ENCODE measurements around the gene DDX39B. TPM values are rescaled to one million over a fixed set of nuclear protein-coding genes. Genes with fewer than 3 reads are reported as not detected.

The DDX39B gene
- total RNA-seq, 1 experiment from 2014 or later, result 813 TPM

GRCh38 chr6:31498748-31499147, 43.1 kb downstream of the DDX39B start:
- Histone ChIP-seq H3K23me2 (ENCODE audit: insufficient read length, low read depth, low read length, poor library complexity, severe bottlenecking) (peaks cover 15% of the 10 kb centered on the region), H3K79me1 (ENCODE audit: insufficient read depth, low read depth, low read length, poor library complexity, severe bottlenecking) (peaks cover 3% of the 10 kb centered on the region), H3K9ac (ENCODE audit: extremely low read depth, insufficient read length, low read length) (peak overlapping the region; percentile 20), H4K20me1 (ENCODE audit: control insufficient read depth, insufficient read depth, insufficient read length) (no peaks in the 10 kb centered on the region), H3K79me2 (ENCODE audit: insufficient read depth, low read length) (no peaks in the 10 kb centered on the region; the same call in 1 of the 2 replicates), H3K56ac (ENCODE audit: insufficient read length, low read depth, low read length) (no peak overlapping the region), H3K4ac (ENCODE audit: low read depth, low read length) (no peak overlapping the region), H2BK12ac (ENCODE audit: insufficient read length, low read depth, low read length) (no peak overlapping the region), H3K14ac (ENCODE audit: insufficient read depth, low read length) (no peak overlapping the region; the same call in 1 of the 2 replicates), H2BK20ac (ENCODE audit: low read depth, low read length, poor library complexity, severe bottlenecking) (no peak overlapping the region), H2BK120ac (ENCODE audit: low read depth, low read length, poor library complexity, severe bottlenecking) (no peak overlapping the region), H3K4me1 (ENCODE audit: insufficient read depth, low read length) (peaks cover 3% of the 10 kb centered on the region; the same call in 1 of the 2 replicates), H3K27me3 (ENCODE audit: insufficient read depth, low read length) (no peaks in the 10 kb centered on the region; the same call in 1 of the 2 replicates), H2BK5ac (ENCODE audit: insufficient read length, low read length) (no peak overlapping the region), H3T11ph (ENCODE audit: low read length) (no peak overlapping the region), H2AFZ (ENCODE audit: low read length) (no peak overlapping the region), H3K18ac (ENCODE audit: insufficient read length, low read depth, low read length) (no peak overlapping the region), H3K9me3 (ENCODE audit: control insufficient read depth, low read depth, low read length) (no peaks in the 10 kb centered on the region), H3K23ac (ENCODE audit: insufficient read length, low read depth, low read length) (no peak overlapping the region), H3K4me2 (ENCODE audit: insufficient read depth, insufficient read length, low read length) (peak overlapping the region; percentile 63), H2AK5ac (ENCODE audit: insufficient read length, low read length) (no peak overlapping the region), H4K8ac (replicated peaks; ENCODE audit: insufficient read length, low read depth, low read length) (no peak overlapping the region), H4K91ac (ENCODE audit: insufficient read length, low read depth, low read length) (no peak overlapping the region), H2BK15ac (ENCODE audit: low read depth, low read length) (no peak overlapping the region), H4K5ac (ENCODE audit: insufficient read length, low read depth, low read length) (no peak overlapping the region), H3K27ac (ENCODE audit: insufficient read length, low read depth, low read length) (no peak overlapping the region)
- peaks cover 49% of the 10 kb centered on the region for H3K27me3 Mint-ChIP-seq (ENCODE audit: low read depth)
- DNase-seq, result no peak
- peak overlapping the region; percentile 82 to 95 for H3K4me3 Mint-ChIP-seq
- peaks cover 0 to 5% (median 0%) of the 10 kb centered on the region in 3 experiments; a peak in 3 of 7 replicates for H3K36me3 Mint-ChIP-seq (ENCODE audit: insufficient read depth in 1 of 3, low read depth in 3 of 3)
- TF ChIP-seq CTCF (conservative IDR thresholded peaks at IDR 0.05), result no peak
- H3K4me1 Mint-ChIP-seq, result peaks cover 38% of the 10 kb centered on the region in 2 experiments
- H3K27ac Mint-ChIP-seq, result peak overlapping the region in 1 of 3 experiments; percentile 35; a peak in 2 of 7 replicates
- no peaks in the 10 kb centered on the region; a peak in 2 of 5 replicates for H3K9me3 Mint-ChIP-seq
- WGBS (ENCODE audit: extremely low coverage, insufficient read length, low lambda C conversion rate), result no CpG with 5 or more reads among the region's 21 CpGs
